ENCODE measurements around the gene PIM2.

The PIM2 gene

GRCh38 chrX:48904626-48905025 lies 14.2 kb downstream of the PIM2 start:
- no peaks in the 10 kb centered on the region for H3K9me3 ChIP-seq (ENCODE audit: control insufficient read depth, low read length)
- peaks cover 2% of the 10 kb centered on the region for H3K4me1 ChIP-seq (ENCODE audit: control insufficient read depth, insufficient read depth, low read length, poor library complexity, severe bottlenecking)
- no peak overlapping the region for H3K27ac ChIP-seq (ENCODE audit: low read depth, low read length, severe bottlenecking)
- WGBS, 2 experiments (ENCODE audit: insufficient coverage in 2 of 2): 96 to 100% methylated on average over 8 to 11 of the region's 14 CpGs
- H3K4me3 ChIP-seq (ENCODE audit: extremely low read depth, insufficient read depth, low read length, poor library complexity, severe bottlenecking): no peak overlapping the region
- peaks cover 51% of the 10 kb centered on the region for H3K36me3 ChIP-seq (ENCODE audit: control insufficient read depth, insufficient read depth, low read length)

- no peak overlapping the region for H3K27ac ChIP-seq (ENCODE audit: low read depth, low read length, severe bottlenecking)
- WGBS, 2 experiments (ENCODE audit: insufficient coverage in 2 of 2): 75 to 100% methylated on average over 3 to 4 of the region's 8 CpGs
- H3K4me1 ChIP-seq (ENCODE audit: control insufficient read depth, insufficient read depth, low read length, poor library complexity, severe bottlenecking): peaks cover 2% of the 10 kb centered on the region
- peaks cover 51% of the 10 kb centered on the region for H3K36me3 ChIP-seq (ENCODE audit: control insufficient read depth, insufficient read depth, low read length)
- H3K9me3 ChIP-seq (ENCODE audit: control insufficient read depth, low read length): no peaks in the 10 kb centered on the region
- no peak overlapping the region for H3K4me3 ChIP-seq (ENCODE audit: extremely low read depth, insufficient read depth, low read length, poor library complexity, severe bottlenecking)
Observed at GRCh38 chrX:48904180-48904579, 14.6 kb downstream of the PIM2 start.

- H3K9me3 ChIP-seq (ENCODE audit: control insufficient read depth, low read length): no peaks in the 10 kb centered on the region
Observed at GRCh38 chrX:48903290-48903689, 15.5 kb downstream of the PIM2 start.

GRCh38 chrX:48902776-48903175 lies 16.0 kb downstream of the PIM2 start:
- 95% methylated on average over 10 of the region's 14 CpGs; no CpG with 5 or more reads in 1 of the 2 experiments for WGBS, 2 experiments (ENCODE audit: insufficient coverage in 2 of 2)
- H3K36me3 ChIP-seq (ENCODE audit: control insufficient read depth, insufficient read depth, low read length): peaks cover 47% of the 10 kb centered on the region
- H3K27ac ChIP-seq (ENCODE audit: low read depth, low read length, severe bottlenecking): no peak overlapping the region
- H3K4me3 ChIP-seq (ENCODE audit: extremely low read depth, insufficient read depth, low read length, poor library complexity, severe bottlenecking): no peak overlapping the region
- H3K9me3 ChIP-seq (ENCODE audit: control insufficient read depth, low read length): no peaks in the 10 kb centered on the region
- H3K4me1 ChIP-seq (ENCODE audit: control insufficient read depth, insufficient read depth, low read length, poor library complexity, severe bottlenecking): peaks cover 2% of the 10 kb centered on the region

More at GRCh38 chrX:48903290-48903689, 15.5 kb downstream of the PIM2 start:
- peaks cover 2% of the 10 kb centered on the region for H3K4me1 ChIP-seq (ENCODE audit: control insufficient read depth, insufficient read depth, low read length, poor library complexity, severe bottlenecking)
- H3K27ac ChIP-seq (ENCODE audit: low read depth, low read length, severe bottlenecking): no peak overlapping the region
- H3K4me3 ChIP-seq (ENCODE audit: extremely low read depth, insufficient read depth, low read length, poor library complexity, severe bottlenecking): no peak overlapping the region
- WGBS, 2 experiments (ENCODE audit: insufficient coverage in 2 of 2): 100% methylated on average over 2 of the region's 6 CpGs; no CpG with 5 or more reads in 1 of the 2 experiments
- peaks cover 48% of the 10 kb centered on the region for H3K36me3 ChIP-seq (ENCODE audit: control insufficient read depth, insufficient read depth, low read length)

GRCh38 chrX:48902135-48902534 lies 16.7 kb downstream of the PIM2 start:
- H3K4me3 ChIP-seq (ENCODE audit: extremely low read depth, insufficient read depth, low read length, poor library complexity, severe bottlenecking): no peak overlapping the region
- 97 to 98% methylated on average over 10 to 19 of the region's 20 CpGs for WGBS, 2 experiments (ENCODE audit: insufficient coverage in 2 of 2)
- H3K9me3 ChIP-seq (ENCODE audit: control insufficient read depth, low read length): no peaks in the 10 kb centered on the region
- H3K4me1 ChIP-seq (ENCODE audit: control insufficient read depth, insufficient read depth, low read length, poor library complexity, severe bottlenecking): peaks cover 2% of the 10 kb centered on the region
- peaks cover 47% of the 10 kb centered on the region for H3K36me3 ChIP-seq (ENCODE audit: control insufficient read depth, insufficient read depth, low read length)
- H3K27ac ChIP-seq (ENCODE audit: low read depth, low read length, severe bottlenecking): no peak overlapping the region

GRCh38 chrX:48901069-48901468 lies 17.8 kb downstream of the PIM2 start:
- no peak overlapping the region for H3K4me3 ChIP-seq (ENCODE audit: extremely low read depth, insufficient read depth, low read length, poor library complexity, severe bottlenecking)
- 80 to 100% methylated on average over 1 to 3 of the region's 7 CpGs for WGBS, 2 experiments (ENCODE audit: insufficient coverage in 2 of 2)
- H3K36me3 ChIP-seq (ENCODE audit: control insufficient read depth, insufficient read depth, low read length): peaks cover 44% of the 10 kb centered on the region
- H3K9me3 ChIP-seq (ENCODE audit: control insufficient read depth, low read length): no peaks in the 10 kb centered on the region
- H3K27ac ChIP-seq (ENCODE audit: low read depth, low read length, severe bottlenecking): no peak overlapping the region
- H3K4me1 ChIP-seq (ENCODE audit: control insufficient read depth, insufficient read depth, low read length, poor library complexity, severe bottlenecking): peaks cover 2% of the 10 kb centered on the region

GRCh38 chrX:48899078-48899410 lies 19.8 kb downstream of the PIM2 start:
- no peak overlapping the region for H3K27ac ChIP-seq (ENCODE audit: low read depth, low read length, severe bottlenecking)
- H3K9me3 ChIP-seq (ENCODE audit: control insufficient read depth, low read length): no peaks in the 10 kb centered on the region
- 82 to 86% methylated on average over 2 to 4 of the region's 8 CpGs for WGBS, 2 experiments (ENCODE audit: insufficient coverage in 2 of 2)
- peaks cover 40% of the 10 kb centered on the region for H3K36me3 ChIP-seq (ENCODE audit: control insufficient read depth, insufficient read depth, low read length)
- H3K4me1 ChIP-seq (ENCODE audit: control insufficient read depth, insufficient read depth, low read length, poor library complexity, severe bottlenecking): peaks cover 1% of the 10 kb centered on the region
- no peak overlapping the region for H3K4me3 ChIP-seq (ENCODE audit: extremely low read depth, insufficient read depth, low read length, poor library complexity, severe bottlenecking)

- Histone ChIP-seq H3K4me3 (ENCODE audit: extremely low read depth, insufficient read depth, low read length, poor library complexity, severe bottlenecking) (peak within 1 kb of the TSS; percentile 58), H3K9me3 (ENCODE audit: control insufficient read depth, low read length) (no peaks in the 10 kb centered on the region), H3K27ac (ENCODE audit: low read depth, low read length, severe bottlenecking) (peak within 1 kb of the TSS; percentile 92), H3K36me3 (ENCODE audit: control insufficient read depth, insufficient read depth, low read length) (peaks cover 43% of the 10 kb centered on the region), H3K4me1 (ENCODE audit: control insufficient read depth, insufficient read depth, low read length, poor library complexity, severe bottlenecking) (no peaks in the 10 kb centered on the region)
- 0 to 1% methylated on average over 17 to 27 of the region's 49 CpGs for WGBS, 2 experiments (ENCODE audit: insufficient coverage in 2 of 2)
Observed at GRCh38 chrX:48897625-48898306, 21.1 kb downstream of the PIM2 start, which contains the start of the genes PQBP1 and TIMM17B. PQBP1 (plus strand) TSS chrX:48897930; CDS start chrX:48898510, 580 bp downstream. TIMM17B (minus strand) TSS chrX:48897768; CDS start chrX:48897749, 19 bp downstream.

GRCh38 chrX:48897157-48897624 lies 21.6 kb downstream of the PIM2 start:
- H3K4me3 ChIP-seq (ENCODE audit: extremely low read depth, insufficient read depth, low read length, poor library complexity, severe bottlenecking): peak overlapping the region; percentile 58
- WGBS, 2 experiments (ENCODE audit: insufficient coverage in 2 of 2): 0 to 1% methylated on average over 17 to 19 of the region's 38 CpGs
- H3K4me1 ChIP-seq (ENCODE audit: control insufficient read depth, insufficient read depth, low read length, poor library complexity, severe bottlenecking): no peaks in the 10 kb centered on the region
- peak overlapping the region; percentile 92 for H3K27ac ChIP-seq (ENCODE audit: low read depth, low read length, severe bottlenecking)
- H3K36me3 ChIP-seq (ENCODE audit: control insufficient read depth, insufficient read depth, low read length): peaks cover 44% of the 10 kb centered on the region
- no peaks in the 10 kb centered on the region for H3K9me3 ChIP-seq (ENCODE audit: control insufficient read depth, low read length)

GRCh38 chrX:48896611-48897011 lies 22.2 kb downstream of the PIM2 start:
- H3K4me3 ChIP-seq (ENCODE audit: extremely low read depth, insufficient read depth, low read length, poor library complexity, severe bottlenecking): peak overlapping the region; percentile 58
- no peaks in the 10 kb centered on the region for H3K9me3 ChIP-seq (ENCODE audit: control insufficient read depth, low read length)
- no CpG with 5 or more reads among the region's 9 CpGs for WGBS, 2 experiments (ENCODE audit: insufficient coverage in 2 of 2)
- peak overlapping the region; percentile 92 for H3K27ac ChIP-seq (ENCODE audit: low read depth, low read length, severe bottlenecking)
- no peaks in the 10 kb centered on the region for H3K4me1 ChIP-seq (ENCODE audit: control insufficient read depth, insufficient read depth, low read length, poor library complexity, severe bottlenecking)
- peaks cover 38% of the 10 kb centered on the region for H3K36me3 ChIP-seq (ENCODE audit: control insufficient read depth, insufficient read depth, low read length)

- Histone ChIP-seq H3K4me3 (ENCODE audit: extremely low read depth, insufficient read depth, low read length, poor library complexity, severe bottlenecking) (no peak overlapping the region), H3K9me3 (ENCODE audit: control insufficient read depth, low read length) (no peaks in the 10 kb centered on the region), H3K36me3 (ENCODE audit: control insufficient read depth, insufficient read depth, low read length) (peaks cover 27% of the 10 kb centered on the region), H3K4me1 (ENCODE audit: control insufficient read depth, insufficient read depth, low read length, poor library complexity, severe bottlenecking) (no peaks in the 10 kb centered on the region), H3K27ac (ENCODE audit: low read depth, low read length, severe bottlenecking) (no peak overlapping the region)
- no CpG with 5 or more reads among the region's 6 CpGs for WGBS, 2 experiments (ENCODE audit: insufficient coverage in 2 of 2)
Observed at GRCh38 chrX:48894891-48895290, 23.9 kb downstream of the PIM2 start.

All from mesodermal cell (in vitro differentiated cells).